B cell (primary cell): ENCODE measurements around the gene SIM1.

Experiments used
- CTCF ChIP-seq: fragments of 200-600 bp; IDR thresholded peaks from one replicate; pipeline ENCODE4 v1.8.0; 2022; ENCODE audit warnings: antibody characterized with exemption, mild to moderate bottlenecking
- EZH2 ChIP-seq: IDR thresholded peaks from 2 replicates; pipeline ENCODE4 v1.6.1; 2012; ENCODE audit warnings: borderline replicate concordance, low read depth, mild to moderate bottlenecking, moderate library complexity, low read length; ENCODE audit not compliant: insufficient read depth, poor library complexity, severe bottlenecking

- TF ChIP-seq CTCF = no peak
- no peak for TF ChIP-seq EZH2
Measured at GRCh38 chr6:100485268-100485667, 20.5 kb upstream of the SIM1 start.
